Activated naive CD4-positive, alpha-beta T cell treated with anti-CD3 and anti-CD28 coated beads for 36 hours (primary cell): ENCODE results near the gene PRR5L. TPM values are rescaled to one million over a fixed set of nuclear protein-coding genes. Genes with fewer than 3 reads are reported as not detected.

Experiments
- CTCF ChIA-PET: fragments of 350-600 bp; sonication (Branson Sonifier 250); formaldehyde crosslinking; loops from one replicate; lab custom pipeline; 2021; ENCODE audit warnings: antibody characterized with exemption; lab: Charles Lee
- DNase-seq: peaks from one replicate; pipeline ENCODE4 v3.0.0-alpha.2; 2020
- H3K27ac Mint-ChIP-seq: one replicate; pipeline ENCODE4 v1.8.0; 2021; ENCODE audit warnings: mild to moderate bottlenecking, mixed read lengths
- H3K27me3 Mint-ChIP-seq: one replicate; pipeline ENCODE4 v1.8.0; 2021; ENCODE audit warnings: low read depth, mixed read lengths
- H3K36me3 Mint-ChIP-seq: one replicate; pipeline ENCODE4 v1.8.0; 2021; ENCODE audit warnings: low read depth, mixed read lengths
- H3K4me1 Mint-ChIP-seq: one replicate; pipeline ENCODE4 v1.8.0; 2021; ENCODE audit warnings: low read depth, mixed read lengths
- H3K4me3 Mint-ChIP-seq: one replicate; pipeline ENCODE4 v1.8.0; 2021; ENCODE audit warnings: mild to moderate bottlenecking, moderate library complexity, mixed read lengths
- H3K9me3 Mint-ChIP-seq: one replicate; pipeline ENCODE4 v1.8.0; 2021; ENCODE audit warnings: mixed read lengths
- intact Hi-C: fragments of 100-400 bp; cut with micrococcal nuclease; formaldehyde crosslinking; loops from one replicate; pipeline ENCODE4 v1.15.1; 2023
- total RNA-seq, 2 experiments: library from RNA; stranded (reverse); gene quantifications; one replicate each; pipeline ENCODE4 v1.2.3, GENCODE V29; 2021

Gene PRR5L
- total RNA-seq, 2 experiments from 2014 or later: 11.2 to 13.1 TPM

- CTCF ChIA-PET: interaction anchor here (1.2 to 1.7 kb wide), 3 partner anchors 26 to 162 kb away, joined by 4 read pairs; no protein-coding TSS in a partner anchor
- no peak for DNase-seq
- H3K27me3 Mint-ChIP-seq: peaks cover 14% of the 10 kb centered on the region
- intact Hi-C loops: no loop called here
- H3K36me3 Mint-ChIP-seq: no peaks in the 10 kb centered on the region
- no peak overlapping the region for H3K4me3 Mint-ChIP-seq
- no peak overlapping the region for H3K27ac Mint-ChIP-seq
- H3K4me1 Mint-ChIP-seq: peaks cover 55% of the 10 kb centered on the region
- H3K9me3 Mint-ChIP-seq: no peaks in the 10 kb centered on the region
These were observed 53.5 kb downstream of the PRR5L start for GRCh38 chr11:36349351-36350136.

GRCh38 chr11:36350137-36350513 lies 54.0 kb downstream of the PRR5L start:
- DNase-seq: peak; percentile 14
- no peaks in the 10 kb centered on the region for H3K9me3 Mint-ChIP-seq
- H3K27ac Mint-ChIP-seq: no peak overlapping the region
- H3K27me3 Mint-ChIP-seq: peaks cover 12% of the 10 kb centered on the region
- intact Hi-C loops: no loop called here
- CTCF ChIA-PET: interaction anchor here (0.6 to 1.7 kb wide), 3 partner anchors 17 to 162 kb away, joined by 3 to 4 read pairs (median 4); no protein-coding TSS in a partner anchor
- peaks cover 55% of the 10 kb centered on the region for H3K4me1 Mint-ChIP-seq
- no peak overlapping the region for H3K4me3 Mint-ChIP-seq
- H3K36me3 Mint-ChIP-seq: no peaks in the 10 kb centered on the region

- no peak overlapping the region for H3K27ac Mint-ChIP-seq
- peaks cover 54% of the 10 kb centered on the region for H3K4me1 Mint-ChIP-seq
- intact Hi-C loops: loop anchor here (1.0 kb wide), 4 partner anchors 10 to 139 kb away; partner anchors contain the start of gene COMMD9
- CTCF ChIA-PET: interaction anchor here (0.6 to 2.6 kb wide), 16 partner anchors 11 to 157 kb away, joined by 3 to 15 read pairs (median 4); partner anchors contain the start of gene TRAF6
- H3K4me3 Mint-ChIP-seq: no peak overlapping the region
- H3K27me3 Mint-ChIP-seq: peaks cover 13% of the 10 kb centered on the region
- no peaks in the 10 kb centered on the region for H3K9me3 Mint-ChIP-seq
- no peaks in the 10 kb centered on the region for H3K36me3 Mint-ChIP-seq
- DNase-seq: peak; percentile 76
These were observed 56.8 kb downstream of the PRR5L start for GRCh38 chr11:36352922-36353321.

- CTCF ChIA-PET: interaction anchor here (0.6 to 2.6 kb wide), 10 partner anchors 10 to 738 kb away, joined by 3 to 15 read pairs (median 4); no protein-coding TSS in a partner anchor
- H3K4me3 Mint-ChIP-seq: no peak overlapping the region
- intact Hi-C loops: loop anchor here (1.0 to 2.0 kb wide), 3 partner anchors 23 to 66 kb away; no protein-coding TSS in a partner anchor
- H3K27me3 Mint-ChIP-seq: peaks cover 18% of the 10 kb centered on the region
- no peak for DNase-seq
- peaks cover 49% of the 10 kb centered on the region for H3K4me1 Mint-ChIP-seq
- no peaks in the 10 kb centered on the region for H3K36me3 Mint-ChIP-seq
- peak overlapping the region; percentile 16 for H3K27ac Mint-ChIP-seq
- H3K9me3 Mint-ChIP-seq: no peaks in the 10 kb centered on the region
These were observed 58.3 kb downstream of the PRR5L start for GRCh38 chr11:36354221-36355003.

GRCh38 chr11:36356201-36356600 lies 60.1 kb downstream of the PRR5L start:
- Mint-ChIP-seq H3K27ac (no peak overlapping the region), H3K9me3 (no peaks in the 10 kb centered on the region), H3K4me1 (peaks cover 43% of the 10 kb centered on the region), H3K36me3 (no peaks in the 10 kb centered on the region), H3K4me3 (no peak overlapping the region), H3K27me3 (peaks cover 21% of the 10 kb centered on the region)
- intact Hi-C loops: no loop called here
- CTCF ChIA-PET: interaction anchor here (0.7 kb wide), 1 partner anchor 137 kb away, joined by 3 read pairs; no protein-coding TSS in a partner anchor
- DNase-seq: no peak

GRCh38 chr11:36357831-36358230 lies 61.7 kb downstream of the PRR5L start:
- Mint-ChIP-seq H3K36me3 (no peaks in the 10 kb centered on the region), H3K4me3 (no peak overlapping the region), H3K27ac (no peak overlapping the region), H3K27me3 (peaks cover 23% of the 10 kb centered on the region), H3K4me1 (peaks cover 40% of the 10 kb centered on the region), H3K9me3 (no peaks in the 10 kb centered on the region)
- intact Hi-C loops: no loop called here
- DNase-seq: no peak
- CTCF ChIA-PET: interaction anchor here (0.6 kb wide), 1 partner anchor 149 kb away, joined by 3 read pairs; no protein-coding TSS in a partner anchor

- CTCF ChIA-PET: no interaction called here
- no peaks in the 10 kb centered on the region for H3K9me3 Mint-ChIP-seq
- H3K4me3 Mint-ChIP-seq: no peak overlapping the region
- H3K4me1 Mint-ChIP-seq: peaks cover 34% of the 10 kb centered on the region
- peaks cover 29% of the 10 kb centered on the region for H3K27me3 Mint-ChIP-seq
- intact Hi-C loops: no loop called here
- no peaks in the 10 kb centered on the region for H3K36me3 Mint-ChIP-seq
- no peak overlapping the region for H3K27ac Mint-ChIP-seq
- DNase-seq: no peak
These were observed 62.3 kb downstream of the PRR5L start for GRCh38 chr11:36358436-36358835.

- CTCF ChIA-PET: no interaction called here
- intact Hi-C loops: no loop called here
- DNase-seq: no peak
- Mint-ChIP-seq H3K27me3 (peaks cover 37% of the 10 kb centered on the region), H3K9me3 (no peaks in the 10 kb centered on the region), H3K4me1 (peaks cover 20% of the 10 kb centered on the region), H3K36me3 (no peaks in the 10 kb centered on the region), H3K4me3 (no peak overlapping the region), H3K27ac (no peak overlapping the region)
These were observed 64.2 kb downstream of the PRR5L start for GRCh38 chr11:36360318-36360717.

GRCh38 chr11:36360826-36361415 lies 64.8 kb downstream of the PRR5L start:
- peaks cover 37% of the 10 kb centered on the region for H3K27me3 Mint-ChIP-seq
- H3K36me3 Mint-ChIP-seq: no peaks in the 10 kb centered on the region
- DNase-seq: no peak
- CTCF ChIA-PET: no interaction called here
- H3K27ac Mint-ChIP-seq: no peak overlapping the region
- H3K4me1 Mint-ChIP-seq: peaks cover 20% of the 10 kb centered on the region
- no peak overlapping the region for H3K4me3 Mint-ChIP-seq
- intact Hi-C loops: no loop called here
- H3K9me3 Mint-ChIP-seq: no peaks in the 10 kb centered on the region

GRCh38 chr11:36361472-36361871 lies 65.4 kb downstream of the PRR5L start:
- peaks cover 15% of the 10 kb centered on the region for H3K4me1 Mint-ChIP-seq
- no peaks in the 10 kb centered on the region for H3K9me3 Mint-ChIP-seq
- DNase-seq: no peak
- H3K27ac Mint-ChIP-seq: no peak overlapping the region
- CTCF ChIA-PET: no interaction called here
- H3K4me3 Mint-ChIP-seq: no peak overlapping the region
- H3K36me3 Mint-ChIP-seq: no peaks in the 10 kb centered on the region
- peaks cover 40% of the 10 kb centered on the region for H3K27me3 Mint-ChIP-seq
- intact Hi-C loops: no loop called here

- no peak overlapping the region for H3K27ac Mint-ChIP-seq
- H3K9me3 Mint-ChIP-seq: no peaks in the 10 kb centered on the region
- H3K36me3 Mint-ChIP-seq: no peaks in the 10 kb centered on the region
- intact Hi-C loops: no loop called here
- DNase-seq: no peak
- H3K4me3 Mint-ChIP-seq: no peak overlapping the region
- H3K27me3 Mint-ChIP-seq: peaks cover 45% of the 10 kb centered on the region
- peaks cover 12% of the 10 kb centered on the region for H3K4me1 Mint-ChIP-seq
- CTCF ChIA-PET: no interaction called here
These were observed 65.9 kb downstream of the PRR5L start for GRCh38 chr11:36361901-36362391.

- Mint-ChIP-seq H3K4me1 (peaks cover 9% of the 10 kb centered on the region), H3K27ac (no peak overlapping the region), H3K4me3 (no peak overlapping the region), H3K36me3 (no peaks in the 10 kb centered on the region), H3K27me3 (peaks cover 48% of the 10 kb centered on the region), H3K9me3 (no peaks in the 10 kb centered on the region)
- CTCF ChIA-PET: interaction anchor here (0.8 kb wide), 1 partner anchor 116 kb away, joined by 3 read pairs; no protein-coding TSS in a partner anchor
- intact Hi-C loops: no loop called here
- no peak for DNase-seq
These were observed 66.8 kb downstream of the PRR5L start for GRCh38 chr11:36362902-36363301.
